CD8-positive, alpha-beta memory T cell (primary cell): ENCODE results near the gene FAM83E. TPM values are rescaled to one million over a fixed set of nuclear protein-coding genes. Genes with fewer than 3 reads are reported as not detected.

Experiments used
- polyA plus RNA-seq: library from polyadenylated mRNA; unstranded; fragments of 300-500 nt; fragmentation: Illumina TruSeq; gene quantifications from one replicate; pipeline ENCODE4 v1.2.3, GENCODE V29; 2021
- total RNA-seq, 2 experiments: library from RNA; stranded (reverse); gene quantifications; one replicate each; pipeline ENCODE4 v1.2.3, GENCODE V29; 2021

The FAM83E gene
- total and polyA plus RNA-seq, 3 experiments from 2014 or later, result 3.7 to 5.4 TPM; not detected in 1

Other genes with a start within 250 kb of the FAM83E start
- gene KDELR1, start 223.5 kb downstream of the FAM83E start, total RNA-seq, result 10 to 100 TPM; 78.7 to 82.9 TPM
- 32.5 TPM for gene KDELR1, start 223.5 kb downstream of the FAM83E start, polyA plus RNA-seq
- under 1 TPM; 0.13 to 0.26 TPM for gene GRIN2D, start 221.4 kb downstream of the FAM83E start, total RNA-seq
- 0.05 TPM for gene GRIN2D, start 221.4 kb downstream of the FAM83E start, polyA plus RNA-seq
- 100 to 1,000 TPM; 105 to 107 TPM for gene GRWD1, start 169.1 kb downstream of the FAM83E start, total RNA-seq
- 45.6 TPM for gene GRWD1, start 169.1 kb downstream of the FAM83E start, polyA plus RNA-seq
- 1 to 10 TPM; 1.8 to 2.0 TPM for gene KCNJ14, start 159.5 kb downstream of the FAM83E start, total RNA-seq
- 0.12 TPM for gene KCNJ14, start 159.5 kb downstream of the FAM83E start, polyA plus RNA-seq
- gene CYTH2, start 145.7 kb downstream of the FAM83E start, total RNA-seq, result 10 to 100 TPM; 30.7 to 33.3 TPM
- 34.8 TPM for gene CYTH2, start 145.7 kb downstream of the FAM83E start, polyA plus RNA-seq
- 1 to 10 TPM; 4.6 to 4.7 TPM for gene LMTK3, start 103.2 kb downstream of the FAM83E start, total RNA-seq
- not detected for gene LMTK3, start 103.2 kb downstream of the FAM83E start, polyA plus RNA-seq
- gene SULT2B1, start 62.9 kb downstream of the FAM83E start, total RNA-seq, result not detected
- not detected for gene SULT2B1, start 62.9 kb downstream of the FAM83E start, polyA plus RNA-seq
- not detected for gene SPACA4, start 8.3 kb downstream of the FAM83E start, total RNA-seq
- not detected for gene SPACA4, start 8.3 kb downstream of the FAM83E start, polyA plus RNA-seq
- 1,000 to 10,000 TPM; 1,778 to 1,810 TPM for gene RPL18, start 4.1 kb upstream of the FAM83E start, total RNA-seq
- gene RPL18, start 4.1 kb upstream of the FAM83E start, polyA plus RNA-seq, result 1,821 TPM
- gene SPHK2, start 4.4 kb upstream of the FAM83E start, total RNA-seq, result 10 to 100 TPM; 37.5 to 38.5 TPM
- gene SPHK2, start 4.4 kb upstream of the FAM83E start, polyA plus RNA-seq, result 10.2 TPM
- gene DBP, start 22.3 kb upstream of the FAM83E start, total RNA-seq, result 10 to 100 TPM; 10.9 to 12.1 TPM
- 84.1 TPM for gene DBP, start 22.3 kb upstream of the FAM83E start, polyA plus RNA-seq
- 10 to 100 TPM; 12.7 to 13.0 TPM for gene CA11, start 31.1 kb upstream of the FAM83E start, total RNA-seq
- gene CA11, start 31.1 kb upstream of the FAM83E start, polyA plus RNA-seq, result 8.3 TPM
- under 1 TPM; 0.11 to 0.33 TPM for gene NTN5, start 57.9 kb upstream of the FAM83E start, total RNA-seq
- gene NTN5, start 57.9 kb upstream of the FAM83E start, polyA plus RNA-seq, result not detected
- not detected for gene FUT2, start 80.9 kb upstream of the FAM83E start, total RNA-seq
- gene FUT2, start 80.9 kb upstream of the FAM83E start, polyA plus RNA-seq, result 0.33 TPM
- gene MAMSTR, start 104.6 kb upstream of the FAM83E start, total RNA-seq, result under 1 TPM; 0.68 to 0.69 TPM
- 0.40 TPM for gene MAMSTR, start 104.6 kb upstream of the FAM83E start, polyA plus RNA-seq
- gene RASIP1, start 125.5 kb upstream of the FAM83E start, total RNA-seq, result under 1 TPM; 0.20 to 0.22 TPM
- 0.09 TPM for gene RASIP1, start 125.5 kb upstream of the FAM83E start, polyA plus RNA-seq
- gene IZUMO1, start 131.8 kb upstream of the FAM83E start, total RNA-seq, result not detected
- not detected for gene IZUMO1, start 131.8 kb upstream of the FAM83E start, polyA plus RNA-seq
- under 1 TPM; 0.09 TPM for gene FUT1, start 137.6 kb upstream of the FAM83E start, total RNA-seq
- not detected for gene FUT1, start 137.6 kb upstream of the FAM83E start, polyA plus RNA-seq
- not detected for gene FGF21, start 140.4 kb upstream of the FAM83E start, total RNA-seq
- gene FGF21, start 140.4 kb upstream of the FAM83E start, polyA plus RNA-seq, result not detected
- 10 to 100 TPM; 61.9 to 62.6 TPM for gene BCAT2, start 196.0 kb upstream of the FAM83E start, total RNA-seq
- 31.8 TPM for gene BCAT2, start 196.0 kb upstream of the FAM83E start, polyA plus RNA-seq
- gene HSD17B14, start 221.4 kb upstream of the FAM83E start, total RNA-seq, result under 1 TPM; 0.18 to 0.37 TPM
- 1.1 TPM for gene HSD17B14, start 221.4 kb upstream of the FAM83E start, polyA plus RNA-seq